HuH-7 (cell line): ENCODE measurements around the gene CHRNB1.

Experiments used
- DNase-seq: peaks from one replicate; pipeline ENCODE4 v3.0.0; 2011; ENCODE audit warnings: low spot score

The CHRNB1 gene, protein sequence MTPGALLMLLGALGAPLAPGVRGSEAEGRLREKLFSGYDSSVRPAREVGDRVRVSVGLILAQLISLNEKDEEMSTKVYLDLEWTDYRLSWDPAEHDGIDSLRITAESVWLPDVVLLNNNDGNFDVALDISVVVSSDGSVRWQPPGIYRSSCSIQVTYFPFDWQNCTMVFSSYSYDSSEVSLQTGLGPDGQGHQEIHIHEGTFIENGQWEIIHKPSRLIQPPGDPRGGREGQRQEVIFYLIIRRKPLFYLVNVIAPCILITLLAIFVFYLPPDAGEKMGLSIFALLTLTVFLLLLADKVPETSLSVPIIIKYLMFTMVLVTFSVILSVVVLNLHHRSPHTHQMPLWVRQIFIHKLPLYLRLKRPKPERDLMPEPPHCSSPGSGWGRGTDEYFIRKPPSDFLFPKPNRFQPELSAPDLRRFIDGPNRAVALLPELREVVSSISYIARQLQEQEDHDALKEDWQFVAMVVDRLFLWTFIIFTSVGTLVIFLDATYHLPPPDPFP

DNA sequence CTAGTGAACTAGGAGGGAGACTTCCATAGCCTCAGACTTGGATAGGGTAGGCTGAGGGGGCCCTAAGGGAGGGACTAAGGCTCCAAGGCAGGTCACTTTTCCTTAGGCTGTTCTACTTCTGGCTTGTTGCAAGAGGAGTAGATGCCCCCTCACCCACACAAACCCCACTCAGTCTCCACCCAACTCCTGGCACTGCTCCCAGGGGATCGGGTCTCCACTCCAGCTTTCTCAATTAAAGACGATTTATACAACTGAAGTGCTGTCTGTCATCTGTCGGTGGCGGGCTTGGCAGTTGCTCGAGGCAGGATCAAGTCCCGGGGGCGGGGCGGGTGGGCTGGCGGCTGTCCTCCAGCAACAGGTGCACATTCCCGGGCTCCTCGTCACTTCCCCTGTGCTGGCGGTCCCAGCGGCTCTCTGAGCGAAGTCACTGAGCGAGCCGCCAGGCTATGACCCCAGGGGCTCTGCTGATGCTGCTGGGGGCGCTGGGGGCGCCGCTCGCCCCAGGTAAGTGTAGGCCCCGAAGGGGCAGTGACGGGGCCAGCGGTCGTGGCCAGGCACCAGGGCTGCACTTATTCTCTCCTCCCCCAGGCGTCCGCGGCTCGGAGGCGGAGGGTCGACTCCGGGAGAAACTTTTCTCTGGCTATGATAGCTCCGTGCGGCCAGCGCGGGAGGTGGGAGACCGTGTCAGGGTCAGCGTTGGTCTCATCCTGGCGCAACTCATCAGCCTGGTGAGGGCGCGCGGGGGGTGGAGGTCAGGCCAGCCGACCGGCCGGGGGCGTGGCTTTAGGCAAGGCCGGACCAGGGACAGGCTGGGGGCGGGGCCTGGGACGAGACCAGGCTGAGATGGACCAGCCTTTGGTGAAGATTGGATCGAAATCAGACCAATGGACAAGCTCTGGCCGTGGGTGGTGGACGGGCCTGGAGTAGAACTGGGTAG lies at the start of gene CHRNB1:
Gene CHRNB1, plus strand, starts transcription at position 380 of the 937 bp plus-strand sequence. Its CDS starts 67 bp downstream, at position 447.
- DNase-seq, result peak; percentile 85

DNA sequence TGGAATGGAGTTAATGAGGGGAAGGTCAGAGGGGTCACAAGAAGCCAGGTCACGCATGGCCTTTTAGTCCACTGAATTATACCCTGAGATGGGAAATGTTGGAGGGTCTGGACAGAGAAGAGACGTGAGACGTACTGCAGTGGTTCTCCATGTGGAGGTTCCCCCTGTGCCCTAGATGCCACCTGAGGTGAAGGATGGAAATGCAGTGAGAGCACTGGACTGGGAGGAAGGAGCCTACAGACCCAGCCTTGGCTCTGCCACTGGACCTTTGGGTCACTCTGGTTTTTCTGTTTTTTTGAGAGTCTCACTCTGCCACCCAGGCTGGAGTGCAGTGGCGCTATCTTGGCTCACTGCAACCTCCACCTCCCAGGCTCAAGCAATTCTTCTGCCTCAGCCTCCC lies 48.7 kb upstream of the CHRNB1 start:
- no peak for DNase-seq

- DNase-seq, result no peak
These were observed 46.2 kb upstream of the CHRNB1 start for GRCh38 chr17:7398612-7399011.

- DNase-seq, result no peak
These were observed 41.7 kb upstream of the CHRNB1 start for GRCh38 chr17:7403043-7403726.

GRCh38 chr17:7403727-7403976 lies 41.2 kb upstream of the CHRNB1 start:
- no peak for DNase-seq

- DNase-seq, result peak; percentile 92
These were observed 40.7 kb upstream of the CHRNB1 start, which contains the start of gene TMEM256 for GRCh38 chr17:7403977-7404736. TMEM256 (minus strand) TSS chr17:7404097; CDS start chr17:7404084, 13 bp downstream.

DNA sequence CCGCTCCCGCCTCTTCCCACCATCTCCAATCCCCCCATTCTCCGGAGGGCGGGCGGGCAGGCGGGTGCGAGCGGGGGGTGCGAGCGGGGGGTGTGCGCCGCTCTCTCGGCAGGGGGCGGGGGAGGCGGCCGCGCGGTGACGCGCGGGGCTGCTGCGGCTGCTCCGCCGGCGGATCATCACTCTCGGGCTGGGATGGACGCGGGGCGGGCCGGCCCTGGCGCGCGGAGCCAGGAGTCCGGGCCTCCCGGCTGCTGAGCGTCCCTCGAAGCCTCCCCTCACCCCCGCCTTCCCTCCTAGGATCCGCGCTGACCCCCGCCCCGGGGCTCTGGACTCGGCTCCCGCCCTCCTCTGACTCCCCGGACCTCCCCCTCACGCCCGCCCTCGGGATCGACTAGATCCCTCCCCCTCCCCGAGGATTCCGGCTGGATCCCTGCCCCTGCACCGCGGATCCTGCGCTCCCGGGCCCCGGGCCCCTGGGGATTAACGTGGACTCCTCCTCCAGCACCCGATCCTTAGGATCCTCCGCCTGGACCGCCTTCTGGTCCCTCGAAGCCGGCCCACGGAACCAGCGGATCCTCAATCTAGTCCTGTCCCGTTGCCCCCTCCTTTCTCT lies 40.0 kb upstream of the CHRNB1 start:
- DNase-seq, result no peak

- DNase-seq, result no peak
These were observed 39.3 kb upstream of the CHRNB1 start for GRCh38 chr17:7405350-7406234.

- DNase-seq, result no peak
These were observed 38.5 kb upstream of the CHRNB1 start for GRCh38 chr17:7406235-7406825.

DNA sequence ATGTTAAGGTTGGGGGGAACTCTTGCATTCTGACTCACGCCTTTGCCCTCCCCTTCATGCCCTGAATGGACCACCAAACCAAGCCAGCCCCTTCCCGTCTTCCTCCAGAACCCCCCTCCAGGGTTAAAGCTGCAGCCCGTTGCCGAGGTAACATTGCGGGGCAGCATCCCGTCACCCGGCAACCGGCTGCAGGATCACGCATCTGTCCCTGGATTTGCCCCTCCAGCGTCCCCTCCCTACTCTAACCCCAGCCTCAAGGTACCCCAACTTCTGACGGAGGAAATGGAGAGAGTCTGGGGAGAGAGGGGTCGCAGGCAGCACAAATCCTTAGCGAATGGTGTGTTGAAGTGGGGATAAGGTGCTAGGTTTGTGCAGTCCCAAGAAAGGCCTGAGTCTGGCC lies 37.8 kb upstream of the CHRNB1 start:
- no peak for DNase-seq

DNA sequence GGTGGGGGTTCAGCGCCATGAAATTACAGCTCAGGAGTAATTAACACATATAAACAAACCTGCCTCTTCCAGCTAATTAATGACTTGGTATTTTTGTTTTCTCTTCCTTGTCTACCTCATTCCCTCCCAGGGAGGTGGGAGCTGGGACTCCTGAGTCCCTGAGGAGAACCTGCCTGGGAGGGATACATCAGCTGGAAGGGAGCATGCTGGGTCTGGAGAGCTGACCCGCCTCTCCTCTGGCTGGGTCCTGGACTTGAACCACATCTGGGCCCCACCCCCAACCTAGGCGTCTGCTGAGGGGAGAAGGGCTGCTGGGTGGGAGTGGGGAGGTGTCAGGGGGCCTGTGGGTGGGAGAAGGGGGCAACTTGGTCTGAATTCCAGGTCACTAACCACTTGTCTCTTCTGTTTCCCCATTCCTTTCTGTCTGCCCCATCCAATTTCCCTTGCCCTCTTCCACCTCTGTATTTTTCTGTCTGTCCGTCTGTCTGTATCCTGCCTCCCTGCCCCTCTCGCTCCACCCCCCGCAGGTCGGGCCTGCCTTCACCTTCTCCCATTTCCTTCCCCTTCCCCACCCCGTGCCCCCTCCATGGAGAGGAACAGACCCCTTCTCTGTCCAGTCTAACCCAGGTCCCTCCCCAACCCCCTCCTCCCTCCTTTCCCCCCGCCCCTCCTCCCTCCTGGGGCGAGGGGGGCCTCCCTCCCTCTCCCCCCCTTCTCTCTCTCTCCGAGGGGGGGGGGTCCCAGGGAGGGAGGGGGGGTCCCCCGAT lies 37.2 kb upstream of the CHRNB1 start, which contains the start of gene NLGN2:
Gene NLGN2, plus strand, starts transcription at position 361 of the 767 bp plus-strand sequence. CDS start 411 bp downstream, outside the sequence.
- no peak for DNase-seq

DNA sequence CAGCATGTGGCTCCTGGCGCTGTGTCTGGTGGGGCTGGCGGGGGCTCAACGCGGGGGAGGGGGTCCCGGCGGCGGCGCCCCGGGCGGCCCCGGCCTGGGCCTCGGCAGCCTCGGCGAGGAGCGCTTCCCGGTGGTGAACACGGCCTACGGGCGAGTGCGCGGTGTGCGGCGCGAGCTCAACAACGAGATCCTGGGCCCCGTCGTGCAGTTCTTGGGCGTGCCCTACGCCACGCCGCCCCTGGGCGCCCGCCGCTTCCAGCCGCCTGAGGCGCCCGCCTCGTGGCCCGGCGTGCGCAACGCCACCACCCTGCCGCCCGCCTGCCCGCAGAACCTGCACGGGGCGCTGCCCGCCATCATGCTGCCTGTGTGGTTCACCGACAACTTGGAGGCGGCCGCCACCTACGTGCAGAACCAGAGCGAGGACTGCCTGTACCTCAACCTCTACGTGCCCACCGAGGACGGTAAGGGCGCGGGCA lies 36.6 kb upstream of the CHRNB1 start:
- no peak for DNase-seq

- DNase-seq, result no peak
These were observed 36.0 kb upstream of the CHRNB1 start for GRCh38 chr17:7408863-7409262.

GRCh38 chr17:7409716-7410115 lies 35.1 kb upstream of the CHRNB1 start:
- DNase-seq, result no peak

- no peak for DNase-seq
These were observed 34.0 kb upstream of the CHRNB1 start for GRCh38 chr17:7410634-7411426.

DNA sequence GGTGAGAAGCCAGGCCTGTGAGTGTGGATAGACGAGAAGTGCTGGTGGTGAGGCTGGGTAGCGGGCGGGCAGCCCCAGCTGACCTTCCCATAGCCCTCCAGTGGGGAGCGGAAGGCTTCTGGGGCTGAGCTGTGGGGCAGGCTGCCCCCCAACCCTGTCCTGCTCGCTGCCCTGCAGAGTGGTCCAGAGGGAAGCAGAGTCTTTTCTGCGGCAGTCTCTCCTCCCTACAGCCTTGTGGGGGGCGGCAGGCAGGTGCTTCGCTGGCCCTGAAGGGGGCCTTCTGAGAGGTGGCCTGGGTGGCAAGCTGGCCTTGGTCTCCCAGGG lies 33.5 kb upstream of the CHRNB1 start:
- no peak for DNase-seq

GRCh38 chr17:7413346-7413985 lies 31.4 kb upstream of the CHRNB1 start:
- DNase-seq, result no peak
